ENCODE measurements around the gene RASEF.
"Not testable (repeated sequence)": the region's sequence is repeated elsewhere in the genome, so short reads cannot be mapped to it uniquely, and the experiment has no call there.

- TF ChIP-seq ELF4 (IDR thresholded peaks at IDR 0.05); TARDBP (IDR thresholded peaks at IDR 0.05); PKNOX1 (IDR thresholded peaks at IDR 0.05); NFRKB (IDR thresholded peaks at IDR 0.05); SP1 (IDR thresholded peaks at IDR 0.05); BHLHE40 (IDR thresholded peaks at IDR 0.05; ENCODE audit: borderline replicate concordance); ARNT (IDR thresholded peaks at IDR 0.05); CTBP1 (IDR thresholded peaks at IDR 0.05; ENCODE audit: borderline replicate concordance); FOXA1 (IDR thresholded peaks at IDR 0.05): not testable (repeated sequence)
Observed at GRCh38 chr9:83093311-83093710, 30.4 kb upstream of the RASEF start.

All from HEK293T (cell line).